HG02840 (cell line): Measurements from ENCODE around the gene PLK3.
A peak's percentile ranks its signal among the peaks of the same experiment; 100 is the strongest.
"Not testable (repeated sequence)": the region's sequence is repeated elsewhere in the genome, so short reads cannot be mapped to it uniquely, and the experiment has no call there.

Experiments
- ATAC-seq: cut with Tn5 transposase; IDR thresholded peaks from one replicate; pipeline ENCODE4 v1.9.1; 2021; ENCODE audit warnings: mild to moderate bottlenecking, moderate library complexity, moderate number of reproducible peaks; ENCODE audit not compliant: unreplicated experiment, low FRiP score

The PLK3 gene

GRCh38 chr1:44808063-44808937 is 8.1 kb downstream of the PLK3 start, which contains the start of gene BTBD19:
BTBD19 (plus strand) TSS chr1:44808523; CDS start chr1:44808821, 298 bp downstream.
- no peak for ATAC-seq

DNA sequence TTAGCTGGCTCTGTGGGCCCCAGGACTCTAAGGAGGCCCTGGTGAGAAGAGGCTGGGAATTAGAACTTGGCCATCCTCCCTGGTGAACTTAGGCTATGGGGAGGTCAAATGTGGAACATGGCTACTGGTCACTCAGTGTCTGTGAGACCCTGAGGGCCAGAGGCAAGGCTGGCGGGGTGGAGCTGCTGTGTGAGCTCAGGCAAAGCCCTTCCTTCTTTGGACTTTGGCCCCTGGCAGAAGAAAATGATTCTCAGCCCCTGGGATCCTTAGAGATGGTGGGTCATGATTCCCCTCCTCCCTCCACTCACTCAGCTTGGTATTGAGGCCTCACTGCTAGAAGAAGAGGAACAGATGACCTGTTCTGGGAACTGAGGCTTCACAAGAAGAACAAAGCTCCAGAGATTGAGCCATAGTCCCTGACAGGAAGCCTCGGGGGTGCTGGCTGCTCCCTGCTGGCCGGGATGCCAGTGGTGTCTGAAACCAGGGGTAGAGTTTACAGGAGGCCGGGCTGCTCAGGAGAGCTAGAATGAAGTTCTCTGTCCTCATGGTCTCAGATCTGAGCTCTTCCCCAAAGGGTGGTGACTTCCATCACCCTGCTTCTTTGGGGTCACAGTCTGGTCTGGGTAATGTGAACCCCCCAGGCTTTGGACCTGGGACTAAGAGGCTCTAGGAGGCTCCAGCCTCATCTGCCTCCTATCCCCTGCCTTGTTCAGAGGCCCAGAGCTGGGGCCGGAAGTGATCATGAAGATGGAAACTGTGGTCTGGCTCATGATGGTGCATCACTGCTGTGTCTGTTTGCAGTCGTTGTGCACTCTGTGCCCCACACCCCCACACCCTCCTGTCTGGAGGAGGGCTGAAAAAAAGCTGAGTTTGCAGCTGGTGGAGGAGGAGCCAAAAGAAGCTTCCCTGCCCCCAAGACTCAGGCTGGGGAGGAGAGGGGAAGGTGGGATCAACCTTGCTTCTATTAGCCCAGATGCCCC is 9.1 kb downstream of the PLK3 start:
- peak; percentile 29 for ATAC-seq

GRCh38 chr1:44810101-44810761 is 10.1 kb downstream of the PLK3 start:
- no peak for ATAC-seq

GRCh38 chr1:44810762-44811105 is 10.6 kb downstream of the PLK3 start:
- not testable (repeated sequence) for ATAC-seq

GRCh38 chr1:44811234-44811633 is 11.1 kb downstream of the PLK3 start:
- no peak for ATAC-seq

GRCh38 chr1:44812822-44813543 is 12.8 kb downstream of the PLK3 start:
- ATAC-seq: no peak

- not testable (repeated sequence) for ATAC-seq
Observed at GRCh38 chr1:44815926-44816325, 15.7 kb downstream of the PLK3 start.

- ATAC-seq: no peak
Observed at GRCh38 chr1:44817307-44817706, 17.1 kb downstream of the PLK3 start.

- no peak for ATAC-seq
Observed at GRCh38 chr1:44817771-44818495, 17.8 kb downstream of the PLK3 start.

- ATAC-seq: no peak
Observed at GRCh38 chr1:44819196-44819607, 19.0 kb downstream of the PLK3 start.

GRCh38 chr1:44819608-44820327 is 19.6 kb downstream of the PLK3 start:
- peak; percentile 73 for ATAC-seq

DNA sequence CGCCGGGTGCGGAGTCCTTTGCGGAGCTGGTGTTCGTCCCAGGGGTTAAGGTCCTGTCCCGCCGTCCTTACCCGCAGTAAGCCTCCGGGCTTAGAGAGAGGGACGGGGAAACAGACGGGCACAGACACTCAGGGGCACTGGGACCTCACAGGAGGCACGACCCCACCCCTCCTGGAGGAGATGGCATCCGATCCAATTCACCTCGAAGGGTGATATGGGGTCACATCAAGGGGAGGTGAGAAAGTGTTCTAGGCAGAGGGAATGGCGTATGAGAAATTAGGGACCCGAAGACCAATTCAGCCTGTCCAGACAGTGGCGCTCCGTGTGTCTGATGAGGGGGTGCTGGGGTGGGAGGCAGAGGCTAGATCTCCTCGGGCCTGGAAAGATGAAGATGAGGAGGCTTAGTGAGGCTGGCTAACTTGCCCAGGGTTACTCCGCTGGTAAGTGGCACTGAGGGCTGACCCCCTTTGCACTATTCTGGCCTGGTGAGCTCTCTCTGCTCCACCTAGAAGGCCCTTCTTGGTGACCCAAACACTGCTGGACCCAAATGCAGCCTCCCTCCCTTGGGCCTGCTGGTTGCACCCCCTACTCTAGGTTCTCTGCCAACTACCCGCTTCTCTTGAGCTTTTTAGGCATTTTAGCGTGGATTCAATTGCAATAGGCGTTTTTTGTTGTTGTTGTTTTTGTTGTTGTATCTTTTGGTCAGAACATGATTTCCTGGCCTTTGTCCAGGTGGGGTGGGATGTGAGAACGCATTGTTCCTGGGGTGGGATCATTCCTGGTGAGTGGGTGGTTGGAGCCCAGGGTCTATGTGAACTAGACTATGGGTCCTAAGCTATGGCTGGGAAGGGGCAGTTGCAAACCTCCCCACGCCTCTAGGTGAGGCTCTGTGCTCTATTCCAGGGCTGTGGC is 20.4 kb downstream of the PLK3 start:
- no peak for ATAC-seq

DNA sequence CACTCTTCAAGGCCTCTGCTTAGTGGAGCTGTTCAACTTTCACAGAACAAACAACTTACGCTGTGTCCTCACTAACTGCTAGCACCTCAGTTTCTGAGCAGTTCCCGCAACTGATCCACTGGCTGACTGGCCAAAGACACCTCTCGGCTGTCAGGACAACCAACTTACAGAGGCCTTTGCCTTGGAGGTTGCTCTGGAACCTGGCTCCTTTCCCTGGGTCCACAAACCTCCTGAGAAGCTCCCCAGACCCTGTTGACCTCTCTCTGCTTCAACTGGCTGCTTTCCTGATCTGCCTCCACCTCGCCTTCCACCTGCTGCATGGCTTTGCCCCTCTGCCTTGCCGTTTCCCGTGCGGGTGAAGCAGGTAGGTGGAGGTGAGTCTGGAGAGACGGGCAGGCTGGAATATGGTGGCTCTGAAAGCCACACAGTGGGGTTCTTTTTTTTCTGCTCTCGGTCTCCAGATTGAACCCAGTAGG is 21.1 kb downstream of the PLK3 start:
- no peak for ATAC-seq

DNA sequence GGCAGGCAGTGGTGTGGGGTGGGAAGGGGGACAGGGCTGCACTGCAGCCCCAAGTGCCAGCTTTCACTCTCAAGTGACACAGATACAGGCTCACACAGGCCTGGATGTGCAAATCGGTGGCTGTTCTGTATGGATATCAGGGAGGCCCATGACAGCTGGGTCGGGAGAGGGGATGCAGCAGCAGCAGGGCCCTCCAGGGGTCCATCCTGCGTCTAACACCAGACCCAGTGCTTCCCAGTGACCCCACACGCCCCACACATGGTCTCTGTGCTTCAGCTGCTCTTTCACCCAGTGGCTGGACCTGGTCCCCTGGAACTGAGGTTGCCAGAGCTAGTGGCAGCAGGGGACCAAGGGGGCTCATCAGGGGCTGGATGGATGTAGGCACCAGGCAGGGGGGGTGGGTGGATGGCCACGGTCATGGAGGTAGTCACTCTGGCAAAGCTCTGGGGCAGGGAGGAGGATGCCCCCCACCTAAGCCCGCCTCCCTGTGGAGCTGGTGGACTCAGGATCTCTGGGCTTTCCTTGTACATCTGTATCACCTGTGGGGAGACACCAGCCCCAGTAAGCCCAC is 22.0 kb downstream of the PLK3 start:
- no peak for ATAC-seq

DNA sequence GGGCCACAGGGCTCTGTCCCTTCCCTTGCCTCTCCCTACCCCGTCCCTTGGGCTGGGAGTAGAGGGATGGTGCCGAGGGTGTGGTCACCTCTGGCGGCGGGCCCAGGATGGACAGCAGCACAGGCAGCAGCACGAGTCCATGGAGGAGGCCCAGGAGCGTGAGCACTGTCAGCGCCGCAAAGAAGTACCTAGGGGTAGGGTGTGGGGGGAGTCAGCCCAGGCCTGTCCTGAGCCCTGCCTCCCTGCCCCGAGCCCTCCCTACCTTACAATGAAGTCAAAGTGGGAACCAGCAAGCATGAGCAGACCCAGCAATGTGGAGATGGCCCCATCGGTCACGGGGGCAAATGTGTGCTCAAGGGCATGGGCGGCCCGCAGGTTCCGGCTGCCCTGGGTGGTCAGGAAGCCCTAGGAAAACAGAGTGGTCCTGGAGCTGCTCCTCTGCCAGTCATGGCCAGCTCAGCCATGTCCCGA is 22.8 kb downstream of the PLK3 start:
- ATAC-seq: no peak

DNA sequence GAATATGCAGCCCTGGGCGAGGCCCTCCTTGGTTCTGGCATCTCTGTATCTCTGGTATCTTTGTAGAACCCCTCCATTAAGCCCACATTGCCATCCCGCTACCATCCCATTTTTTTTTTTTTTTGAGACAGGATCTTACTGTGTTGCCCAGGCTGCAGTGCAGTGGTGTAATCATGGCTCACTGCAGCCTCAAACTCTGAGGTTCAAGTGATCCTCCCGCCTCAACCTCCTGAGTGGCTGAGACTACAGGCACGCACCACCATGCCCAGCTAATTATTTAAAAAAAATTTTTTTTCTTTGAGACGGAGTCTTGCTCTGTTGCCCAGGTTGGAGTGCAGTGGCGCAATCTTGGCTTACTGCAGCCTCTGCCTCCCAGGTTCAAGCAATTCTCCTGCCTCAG is 24.2 kb downstream of the PLK3 start:
- not testable (repeated sequence) for ATAC-seq
